IPS DF 6.9 (cell line): Measurements from ENCODE around the gene OR2H1.
A peak's percentile ranks its signal among the peaks of the same experiment; 100 is the strongest.

Experiments
- DNase-seq: peaks from one replicate; pipeline ENCODE4 v3.0.0-alpha.2; 2013; ENCODE audit warnings: low read depth, low spot score
- H3K27ac ChIP-seq: one replicate; pipeline ENCODE4 v1.5.1; 2013; ENCODE audit warnings: low read length, control low read depth
- H3K27me3 ChIP-seq: 2 replicates; pipeline ENCODE4 v1.6.1; 2013; ENCODE audit warnings: mild to moderate bottlenecking, low read length; ENCODE audit not compliant: control insufficient read depth, insufficient read depth
- H3K36me3 ChIP-seq: 2 replicates; pipeline ENCODE4 v1.6.1; 2013; ENCODE audit warnings: low read length; ENCODE audit not compliant: control insufficient read depth, insufficient read depth
- H3K4me1 ChIP-seq: 2 replicates; pipeline ENCODE4 v1.6.1; 2013; ENCODE audit warnings: low read length; ENCODE audit not compliant: control insufficient read depth, insufficient read depth
- H3K4me3 ChIP-seq: 2 replicates; pipeline ENCODE4 v1.5.1; 2013; ENCODE audit warnings: mild to moderate bottlenecking, low read length
- H3K9me3 ChIP-seq: 2 replicates; pipeline ENCODE4 v1.6.1; 2013; ENCODE audit warnings: low read length, inconsistent platforms; ENCODE audit not compliant: control insufficient read depth, insufficient read depth
- WGBS: extraction: QIAGEN DNeasy Blood & Tissue Kit; methylation state at CpG from one replicate; pipeline ENCODE4 v1.1.7; 2013; ENCODE audit warnings: mixed read lengths, missing lambda C conversion rate; ENCODE audit not compliant: insufficient read length, insufficient coverage; 5-methylcytosine and 5-hydroxymethylcytosine counted together

Gene OR2H1

DNA sequence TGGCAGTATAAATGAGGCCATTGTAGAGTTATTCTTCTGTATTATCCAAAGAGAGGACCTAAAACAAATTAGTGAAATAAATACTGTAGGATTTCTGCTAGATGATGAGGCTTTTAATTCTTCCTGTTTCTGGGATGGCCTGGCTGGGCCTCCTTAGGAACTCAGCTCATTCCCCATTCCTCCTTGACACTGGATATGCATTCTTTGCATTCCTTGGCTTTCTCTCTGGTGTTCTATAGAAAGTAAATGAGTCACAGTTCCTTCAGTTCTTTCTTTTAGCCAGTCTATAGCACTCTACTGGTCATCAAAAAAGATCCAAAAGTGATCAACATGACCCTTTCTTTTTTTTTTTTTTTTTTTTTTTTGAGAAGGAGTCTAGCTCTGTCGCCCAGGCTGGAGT is 9.3 kb upstream of the OR2H1 start:
- DNase-seq: peak; percentile 33
- H3K4me1 ChIP-seq: peaks cover 2% of the 10 kb centered on the region; the same call in 1 of the 2 replicates
- no peaks in the 10 kb centered on the region for H3K9me3 ChIP-seq
- WGBS: no CpG with 5 or more reads among the region's 1 CpG
- H3K4me3 ChIP-seq: no peak overlapping the region
- H3K27me3 ChIP-seq: no peaks in the 10 kb centered on the region
- no peak overlapping the region for H3K27ac ChIP-seq
- H3K36me3 ChIP-seq: no peaks in the 10 kb centered on the region

GRCh38 chr6:29451471-29452193 is 5.3 kb upstream of the OR2H1 start:
- H3K4me3 ChIP-seq: no peak overlapping the region
- no peak for DNase-seq
- no CpG with 5 or more reads among the region's 3 CpGs for WGBS
- no peaks in the 10 kb centered on the region for H3K36me3 ChIP-seq
- peaks cover 2% of the 10 kb centered on the region; the same call in 1 of the 2 replicates for H3K4me1 ChIP-seq
- H3K27ac ChIP-seq: no peak overlapping the region
- no peaks in the 10 kb centered on the region for H3K9me3 ChIP-seq
- H3K27me3 ChIP-seq: no peaks in the 10 kb centered on the region

DNA sequence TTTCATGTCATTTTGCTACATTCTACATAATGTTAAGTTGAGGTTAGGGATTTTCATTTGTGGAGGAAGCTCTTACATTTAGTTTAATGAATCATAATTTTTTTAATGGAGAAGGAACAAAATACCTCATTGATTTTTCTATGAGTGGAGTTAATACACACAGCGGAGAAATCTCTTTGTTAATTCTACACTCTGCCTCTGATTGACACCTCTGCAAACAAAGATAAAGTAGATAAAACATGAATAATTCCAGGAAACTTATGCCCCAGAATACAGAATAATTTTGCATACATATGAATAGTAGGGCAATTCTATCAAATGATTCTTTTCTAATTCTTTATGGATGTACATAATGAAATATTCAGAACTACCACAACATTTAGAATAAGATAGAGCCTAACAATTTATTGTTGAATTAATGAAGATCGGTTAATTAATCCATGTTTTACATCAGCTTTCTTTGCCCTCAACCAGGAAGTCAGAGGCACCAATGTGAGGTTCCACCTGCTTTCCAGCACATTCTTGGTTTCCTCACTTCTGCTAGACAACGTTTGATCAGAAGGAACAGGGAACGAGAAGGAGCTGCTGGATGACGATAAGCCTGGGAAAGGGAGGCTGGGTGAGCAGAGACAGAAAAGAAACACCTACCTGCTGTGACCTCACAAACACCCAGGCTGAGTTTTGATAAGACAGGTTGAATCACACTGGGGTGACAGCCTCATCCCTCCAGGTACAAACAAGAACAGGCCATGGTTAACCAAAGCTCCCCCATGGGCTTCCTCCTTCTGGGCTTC is 4.3 kb downstream of the OR2H1 start:
- H3K36me3 ChIP-seq: no peaks in the 10 kb centered on the region
- WGBS: no CpG with 5 or more reads among the region's 5 CpGs

GRCh38 chr6:29462022-29462421 is 5.1 kb downstream of the OR2H1 start:
- Histone ChIP-seq H3K4me1 (no peaks in the 10 kb centered on the region), H3K36me3 (no peaks in the 10 kb centered on the region), H3K27me3 (no peaks in the 10 kb centered on the region), H3K9me3 (no peaks in the 10 kb centered on the region), H3K4me3 (no peak overlapping the region), H3K27ac (no peak overlapping the region)
- no CpG with 5 or more reads among the region's 6 CpGs for WGBS
- no peak for DNase-seq

More for the DNA sequence above, 4.3 kb downstream of the OR2H1 start:
- no peaks in the 10 kb centered on the region for H3K27me3 ChIP-seq
- H3K9me3 ChIP-seq: no peaks in the 10 kb centered on the region
- H3K27ac ChIP-seq: no peak overlapping the region
- no peak overlapping the region for H3K4me3 ChIP-seq
- no peak for DNase-seq
- H3K4me1 ChIP-seq: no peaks in the 10 kb centered on the region

GRCh38 chr6:29465279-29465678 is 8.3 kb downstream of the OR2H1 start:
- H3K4me1 ChIP-seq: no peaks in the 10 kb centered on the region
- WGBS: no CpG with 5 or more reads among the region's 2 CpGs
- H3K4me3 ChIP-seq: no peak overlapping the region
- H3K36me3 ChIP-seq: no peaks in the 10 kb centered on the region
- H3K27ac ChIP-seq: no peak overlapping the region
- no peaks in the 10 kb centered on the region for H3K27me3 ChIP-seq
- no peak for DNase-seq
- no peaks in the 10 kb centered on the region for H3K9me3 ChIP-seq

DNA sequence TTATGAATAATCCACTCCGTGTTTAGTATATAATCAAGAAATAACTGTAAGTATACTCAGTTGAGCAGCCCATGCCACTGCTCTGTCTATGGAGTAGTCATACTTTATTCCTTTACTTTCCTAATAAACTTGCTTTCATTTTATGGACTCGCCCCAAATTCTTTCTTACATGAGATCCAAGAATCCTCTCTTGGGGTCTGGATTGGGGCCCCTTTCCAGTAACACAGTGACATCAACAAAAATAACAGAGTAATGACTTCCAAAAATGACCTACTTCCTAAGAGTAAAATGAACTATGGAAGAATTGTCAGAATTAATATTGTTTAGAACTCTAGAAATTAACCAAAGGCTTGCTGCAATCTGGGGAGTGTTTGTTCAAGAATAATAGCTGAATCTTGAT is 8.8 kb downstream of the OR2H1 start:
- no peaks in the 10 kb centered on the region for H3K27me3 ChIP-seq

DNA sequence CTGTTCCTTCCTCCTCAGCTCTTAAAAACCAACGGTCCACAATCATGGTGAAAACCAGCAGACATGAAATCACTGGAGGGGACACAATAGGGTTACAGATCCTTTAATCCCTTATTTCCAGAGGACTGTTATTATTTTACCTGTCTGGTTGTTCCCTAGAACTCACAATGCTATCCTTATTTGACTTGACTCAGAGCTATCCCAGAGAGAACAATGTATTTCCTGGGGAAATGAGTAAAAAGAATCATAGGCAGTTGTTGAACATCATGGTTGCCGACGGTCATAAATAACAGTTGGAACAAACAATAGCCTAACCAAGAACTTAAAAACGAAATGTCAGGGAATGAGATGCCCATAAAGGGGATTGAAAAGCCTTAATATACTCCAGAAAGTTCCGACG is 9.3 kb downstream of the OR2H1 start:
- H3K4me3 ChIP-seq: no peak overlapping the region
- no peak overlapping the region for H3K27ac ChIP-seq
- DNase-seq: no peak
- no peaks in the 10 kb centered on the region for H3K36me3 ChIP-seq
- WGBS: no CpG with 5 or more reads among the region's 6 CpGs
- H3K9me3 ChIP-seq: no peaks in the 10 kb centered on the region
- H3K27me3 ChIP-seq: no peaks in the 10 kb centered on the region
- no peaks in the 10 kb centered on the region for H3K4me1 ChIP-seq

More for the DNA sequence above, 8.8 kb downstream of the OR2H1 start:
- no peak overlapping the region for H3K4me3 ChIP-seq
- no peaks in the 10 kb centered on the region for H3K9me3 ChIP-seq
- no peaks in the 10 kb centered on the region for H3K36me3 ChIP-seq
- DNase-seq: no peak
- H3K4me1 ChIP-seq: no peaks in the 10 kb centered on the region
- H3K27ac ChIP-seq: no peak overlapping the region
- no CpG with 5 or more reads among the region's 2 CpGs for WGBS

DNA sequence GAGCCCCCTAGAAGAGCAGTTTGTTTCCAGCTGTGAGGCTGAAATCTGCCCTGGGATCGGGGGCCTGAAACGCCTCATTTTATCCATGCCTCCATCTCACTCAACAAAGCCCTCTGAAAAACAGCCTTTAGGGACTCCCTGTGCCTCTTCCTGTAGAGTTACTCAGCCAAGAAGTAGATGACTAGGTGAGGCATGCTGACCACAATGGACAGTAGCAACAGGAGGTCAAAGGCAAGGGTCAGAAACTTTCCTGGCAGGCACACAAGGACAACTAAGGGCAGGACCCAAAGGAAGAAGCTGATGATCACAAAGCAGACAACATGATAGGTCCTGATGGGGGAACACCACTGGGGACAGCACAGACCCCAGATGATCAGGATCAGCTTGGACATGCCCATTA is 18.0 kb downstream of the OR2H1 start:
- DNase-seq: no peak
- WGBS: no CpG with 5 or more reads among the region's 2 CpGs
- Histone ChIP-seq H3K36me3 (no peaks in the 10 kb centered on the region), H3K4me1 (no peaks in the 10 kb centered on the region), H3K9me3 (no peaks in the 10 kb centered on the region), H3K27me3 (no peaks in the 10 kb centered on the region), H3K27ac (no peak overlapping the region), H3K4me3 (no peak overlapping the region)

- Histone ChIP-seq H3K27me3 (no peaks in the 10 kb centered on the region), H3K36me3 (no peaks in the 10 kb centered on the region), H3K9me3 (no peaks in the 10 kb centered on the region), H3K4me1 (no peaks in the 10 kb centered on the region), H3K27ac (no peak overlapping the region), H3K4me3 (no peak overlapping the region)
- no peak for DNase-seq
- WGBS: no CpG with 5 or more reads among the region's 5 CpGs
These were observed 21.0 kb downstream of the OR2H1 start for GRCh38 chr6:29477923-29478450.

DNA sequence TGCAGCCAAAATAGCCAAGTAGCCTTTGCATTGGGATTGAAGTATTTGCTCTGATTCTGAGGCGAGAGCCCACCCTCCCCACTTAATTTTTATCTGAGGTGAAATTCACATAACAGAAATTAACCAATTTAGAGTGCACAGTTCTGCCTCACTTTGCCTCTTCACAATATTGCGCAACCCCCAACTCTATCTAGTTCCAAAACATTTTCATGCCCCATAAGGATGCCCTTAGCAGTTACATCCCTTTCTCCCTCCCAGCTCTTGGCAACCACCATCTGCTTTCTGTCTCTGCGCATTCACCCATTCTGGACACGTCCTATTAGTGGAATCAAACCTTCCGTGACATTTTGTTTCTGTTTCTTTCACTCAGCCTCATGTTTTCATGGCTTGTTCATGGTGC is 21.8 kb downstream of the OR2H1 start:
- no peak overlapping the region for H3K4me3 ChIP-seq
- H3K27me3 ChIP-seq: no peaks in the 10 kb centered on the region
- no peak for DNase-seq
- H3K9me3 ChIP-seq: no peaks in the 10 kb centered on the region
- no peaks in the 10 kb centered on the region for H3K36me3 ChIP-seq
- WGBS: no CpG with 5 or more reads among the region's 5 CpGs
- no peaks in the 10 kb centered on the region for H3K4me1 ChIP-seq
- H3K27ac ChIP-seq: no peak overlapping the region
